Right ventricle myocardium superior (tissue), 1 donor: ENCODE measurements around the gene RBM20. TPM values are rescaled to one million over a fixed set of nuclear protein-coding genes. Genes with fewer than 3 reads are reported as not detected.
"Not testable (repeated sequence)": the region's sequence is repeated elsewhere in the genome, so short reads cannot be mapped to it uniquely, and the experiment has no call there.

Source experiments
- ATAC-seq: fragments of 200-7000 bp; cut with Tn5 transposase; one replicate; pipeline ENCODE4 v1.9.1; 2020; ENCODE audit warnings: mild to moderate bottlenecking; ENCODE audit not compliant: poor library complexity
- DNase-seq: peaks from one replicate; pipeline ENCODE4 v3.0.0-alpha.2; 2020
- intact Hi-C: fragments of 100-400 bp; cut with DNase I; formaldehyde crosslinking; loops from one replicate; pipeline ENCODE4 v1.11.2; 2022
- total RNA-seq: library from RNA; stranded (reverse); fragmentation: NEBNext Ultra II Directional; extraction: Animal tissue kit (Norgen Biotek cat#: 25700); gene quantifications from one replicate; pipeline ENCODE4 v1.2.1, GENCODE V29; 2021
- donor health status: DM: no; HTN: yes; CAD: no; lungs with severe emphysema.

RBM20 gene
- total RNA-seq, 1 donor from 2014 or later: 103 TPM

- ATAC-seq: peak; percentile 59
- no peak for DNase-seq
- intact Hi-C loops: no loop called here
Observed at GRCh38 chr10:110710621-110711020, 66.5 kb downstream of the RBM20 start.

- DNase-seq: no peak
- intact Hi-C loops: no loop called here
- no peak for ATAC-seq
Observed at GRCh38 chr10:110711382-110711781, 67.2 kb downstream of the RBM20 start.

- DNase-seq: no peak
- intact Hi-C loops: no loop called here
- no peak for ATAC-seq
Observed at GRCh38 chr10:110714356-110714755, 70.2 kb downstream of the RBM20 start.

GRCh38 chr10:110717781-110718589 lies 73.8 kb downstream of the RBM20 start:
- DNase-seq (peak; percentile 68), ATAC-seq (peak; percentile 56)
- intact Hi-C loops: no loop called here

GRCh38 chr10:110721406-110722038 lies 77.4 kb downstream of the RBM20 start:
- no peak for DNase-seq
- intact Hi-C loops: no loop called here
- ATAC-seq: no peak

- no peak for DNase-seq
- intact Hi-C loops: no loop called here
- no peak for ATAC-seq
Observed at GRCh38 chr10:110723224-110723891, 79.2 kb downstream of the RBM20 start.

- intact Hi-C loops: no loop called here
- ATAC-seq: peak; percentile 39
- no peak for DNase-seq
Observed at GRCh38 chr10:110724116-110724921, 80.2 kb downstream of the RBM20 start.

- peak; percentile 63 for ATAC-seq
- DNase-seq: no peak
- intact Hi-C loops: no loop called here
Observed at GRCh38 chr10:110724937-110725336, 80.8 kb downstream of the RBM20 start.

- DNase-seq: no peak
- ATAC-seq: peak; percentile 64
- intact Hi-C loops: no loop called here
Observed at GRCh38 chr10:110725801-110726630, 81.9 kb downstream of the RBM20 start.

GRCh38 chr10:110727785-110728184 lies 83.6 kb downstream of the RBM20 start:
- intact Hi-C loops, ATAC-seq, DNase-seq: not testable (repeated sequence)

GRCh38 chr10:110730345-110731050 lies 86.4 kb downstream of the RBM20 start:
- ATAC-seq: no peak

GRCh38 chr10:110733218-110733952 lies 89.2 kb downstream of the RBM20 start:
- no peak for DNase-seq
- peak; percentile 49 for ATAC-seq
- intact Hi-C loops: no loop called here

More at GRCh38 chr10:110730345-110731050, 86.4 kb downstream of the RBM20 start:
- intact Hi-C loops: no loop called here
- DNase-seq: no peak

- no peak for ATAC-seq
- intact Hi-C loops: no loop called here
- no peak for DNase-seq
Observed at GRCh38 chr10:110735620-110736027, 91.5 kb downstream of the RBM20 start.

GRCh38 chr10:110737886-110738634 lies 93.9 kb downstream of the RBM20 start:
- ATAC-seq: peak; percentile 68
- DNase-seq: peak; percentile 58
- intact Hi-C loops: no loop called here

GRCh38 chr10:110739811-110740271 lies 95.7 kb downstream of the RBM20 start:
- intact Hi-C loops: loop anchor here (5.0 kb wide), 1 partner anchor 142 kb away; no protein-coding TSS in a partner anchor
- ATAC-seq: no peak

GRCh38 chr10:110742801-110743200 lies 98.7 kb downstream of the RBM20 start:
- peak; percentile 68 for ATAC-seq
- intact Hi-C loops: loop anchor here (5.0 kb wide), 1 partner anchor 140 kb away; no protein-coding TSS in a partner anchor
- DNase-seq: peak; percentile 72

More at GRCh38 chr10:110739811-110740271, 95.7 kb downstream of the RBM20 start:
- DNase-seq: no peak
